Muscle layer of duodenum (tissue), 2 donors: ENCODE data around the gene SSH2.
"Not testable (repeated sequence)": the region's sequence is repeated elsewhere in the genome, so short reads cannot be mapped to it uniquely, and the experiment has no call there.

Experiments
- H3K27ac ChIP-seq: one replicate; pipeline ENCODE4 v1.7.0; 2013; ENCODE audit warnings: mild to moderate bottlenecking, low read length
- H3K27me3 ChIP-seq: one replicate; pipeline ENCODE4 v1.7.0; 2013; ENCODE audit warnings: low read depth, mild to moderate bottlenecking, control low read depth, low read length
- H3K36me3 ChIP-seq, 2 donors: one replicate each; pipeline ENCODE4 v1.7.0; 2013; ENCODE audit warnings: low read length in 2 of 2, control low read depth in 1 of 2, mild to moderate bottlenecking in 1 of 2; ENCODE audit not compliant: insufficient read depth in 2 of 2, control insufficient read depth in 1 of 2
- H3K4me1 ChIP-seq, 2 donors: one replicate each; pipeline ENCODE4 v1.7.0; 2013; ENCODE audit warnings: low read length in 2 of 2, mild to moderate bottlenecking in 2 of 2, control low read depth in 1 of 2, moderate library complexity in 1 of 2; ENCODE audit not compliant: insufficient read depth in 2 of 2, control insufficient read depth in 1 of 2
- H3K4me3 ChIP-seq, 2 donors: one replicate each; pipeline ENCODE4 v1.7.0; 2013; ENCODE audit warnings: low read length in 2 of 2, low read depth in 1 of 2, mild to moderate bottlenecking in 1 of 2
- H3K9me3 ChIP-seq, 2 donors: one replicate each; pipeline ENCODE4 v1.7.0; 2013; ENCODE audit warnings: low read length in 2 of 2, control low read depth in 1 of 2, mild to moderate bottlenecking in 1 of 2; ENCODE audit not compliant: control insufficient read depth in 1 of 2
- donor health status: healthy.

SSH2 gene

DNA sequence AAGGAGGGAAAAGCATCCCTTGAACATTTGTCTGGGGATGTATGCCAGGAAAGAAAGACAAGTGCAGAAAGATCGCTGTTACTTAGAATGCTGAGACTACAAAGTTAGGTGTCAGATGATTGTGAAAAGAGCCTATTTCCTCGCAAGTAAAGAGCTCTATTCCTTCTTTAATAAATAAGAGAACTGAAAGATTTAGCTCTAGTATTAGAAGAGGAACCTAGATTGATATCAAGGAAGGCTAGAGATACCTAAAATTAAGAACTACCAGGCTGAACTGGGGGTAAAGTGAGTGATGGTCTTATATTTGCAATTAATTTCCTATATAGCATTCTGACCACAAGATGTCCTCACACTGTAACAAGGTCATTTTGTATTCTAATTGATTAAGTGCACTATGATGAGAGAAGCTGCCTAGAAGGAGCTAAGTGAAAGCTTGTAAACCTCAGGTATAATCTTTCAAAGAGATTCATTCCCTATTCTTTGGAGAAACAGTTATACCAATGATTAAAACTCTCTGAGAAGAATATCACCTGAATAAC is 62.3 kb downstream of the SSH2 start:
- no peaks in the 10 kb centered on the region for H3K27me3 ChIP-seq
- no peak overlapping the region for H3K27ac ChIP-seq
- peaks cover 0 to 9% of the 10 kb centered on the region in 2 donors for H3K4me1 ChIP-seq
- no peaks in the 10 kb centered on the region for H3K9me3 ChIP-seq
- H3K4me3 ChIP-seq, result no peak overlapping the region
- no peaks in the 10 kb centered on the region for H3K36me3 ChIP-seq

DNA sequence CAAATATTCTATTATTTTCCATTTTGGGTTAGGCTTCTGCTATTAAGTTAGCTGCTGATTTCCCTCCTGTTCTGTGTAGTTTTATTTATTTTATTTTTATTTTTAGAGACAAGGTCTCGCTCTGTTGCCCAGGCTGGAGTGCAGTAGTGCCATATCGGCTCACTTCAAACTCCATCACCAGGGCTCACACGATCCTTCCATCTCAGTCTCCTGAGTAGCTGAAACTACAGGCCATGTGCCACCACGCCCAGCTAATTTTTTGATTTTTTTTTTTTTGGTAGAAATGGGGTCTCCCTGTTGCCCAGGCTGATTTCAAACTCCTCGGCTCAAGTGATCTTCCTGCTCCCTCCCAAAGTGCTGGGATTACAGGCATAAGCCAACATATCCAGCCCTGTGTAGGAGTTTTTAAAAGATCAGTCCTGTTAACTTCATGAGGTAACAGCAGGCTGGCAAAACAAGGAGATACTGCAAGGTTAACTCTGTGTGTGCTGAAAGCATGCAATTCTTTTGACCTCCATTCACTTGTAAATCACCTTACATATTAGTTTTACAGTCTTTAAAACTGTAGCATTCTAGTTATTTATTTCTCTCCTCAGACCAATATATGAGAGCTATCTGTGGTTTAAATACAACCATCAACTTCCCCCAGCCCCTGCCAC is 63.2 kb downstream of the SSH2 start:
- H3K4me3 ChIP-seq, result no peak overlapping the region
- H3K27ac ChIP-seq, result no peak overlapping the region
- H3K36me3 ChIP-seq, result no peaks in the 10 kb centered on the region
- no peaks in the 10 kb centered on the region for H3K9me3 ChIP-seq
- peaks cover 5 to 9% of the 10 kb centered on the region in 2 donors for H3K4me1 ChIP-seq
- no peaks in the 10 kb centered on the region for H3K27me3 ChIP-seq

DNA sequence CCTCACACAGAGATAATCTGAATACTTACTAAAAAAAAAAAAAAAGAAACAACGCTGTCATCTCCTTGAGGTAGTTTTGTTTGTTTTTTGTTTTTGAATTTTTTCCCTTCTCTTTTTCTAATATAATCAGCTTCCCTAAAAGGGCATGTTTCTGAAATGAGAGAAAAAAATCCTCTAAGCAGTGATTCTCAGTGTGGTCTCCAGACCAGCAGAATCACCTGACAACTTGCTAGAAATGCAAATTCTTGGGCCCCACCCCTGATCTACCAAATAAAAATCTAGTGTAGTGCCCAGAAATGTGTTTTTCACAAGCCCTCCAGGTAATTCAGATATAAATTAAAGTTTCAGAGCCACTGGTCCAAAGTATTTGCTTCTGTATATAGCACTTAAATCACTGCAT is 65.4 kb downstream of the SSH2 start:
- Histone ChIP-seq H3K27ac (no peak overlapping the region), H3K36me3 (no peaks in the 10 kb centered on the region), H3K27me3 (no peaks in the 10 kb centered on the region), H3K4me3 (no peak overlapping the region), H3K9me3 (no peaks in the 10 kb centered on the region), H3K4me1 (peaks cover 0 to 5% of the 10 kb centered on the region in 2 donors)

DNA sequence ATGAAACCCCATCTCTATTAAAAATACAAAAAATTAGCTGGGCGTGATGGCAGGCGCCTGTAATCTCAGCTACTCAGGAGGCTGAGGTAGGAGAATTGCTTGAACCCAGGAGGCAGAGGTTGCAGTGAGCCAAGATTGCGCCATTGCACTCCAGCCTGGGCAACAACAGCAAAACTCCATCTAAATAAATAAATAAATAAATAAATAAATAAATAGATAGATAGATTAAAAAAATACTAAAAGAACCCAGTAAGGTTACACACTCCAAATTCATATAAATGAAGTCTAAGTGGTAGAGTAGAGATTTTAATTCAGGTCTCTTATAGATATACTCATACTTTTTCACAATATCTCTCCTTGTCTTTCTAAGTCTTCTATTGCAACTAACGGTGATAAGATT is 65.9 kb downstream of the SSH2 start:
- not testable (repeated sequence) for H3K4me3 ChIP-seq, H3K4me1 ChIP-seq, H3K36me3 ChIP-seq, H3K27ac ChIP-seq, H3K27me3 ChIP-seq, H3K9me3 ChIP-seq

DNA sequence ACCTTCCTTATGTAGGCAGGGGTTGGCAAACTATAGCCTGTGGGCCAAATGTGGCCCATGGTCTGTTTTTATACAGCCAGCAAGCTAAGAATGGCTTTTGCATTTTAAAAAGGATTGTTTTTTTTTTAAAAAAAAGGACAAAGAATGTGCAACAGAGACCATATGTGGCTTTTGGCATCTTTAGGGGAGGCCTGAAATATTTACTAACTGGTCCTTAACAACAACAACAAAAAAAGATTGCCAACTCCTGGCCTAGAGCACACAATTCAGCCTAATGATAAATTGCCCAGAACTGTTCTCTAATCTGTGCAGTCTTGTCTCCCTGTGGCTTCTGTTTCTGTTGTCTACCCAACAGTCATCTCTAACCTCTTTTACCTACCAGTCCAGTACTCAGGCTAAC is 67.1 kb downstream of the SSH2 start:
- Histone ChIP-seq H3K9me3 (no peaks in the 10 kb centered on the region), H3K4me1 (peaks cover 0 to 5% of the 10 kb centered on the region in 2 donors), H3K27ac (no peak overlapping the region), H3K36me3 (no peaks in the 10 kb centered on the region), H3K4me3 (no peak overlapping the region), H3K27me3 (no peaks in the 10 kb centered on the region)

DNA sequence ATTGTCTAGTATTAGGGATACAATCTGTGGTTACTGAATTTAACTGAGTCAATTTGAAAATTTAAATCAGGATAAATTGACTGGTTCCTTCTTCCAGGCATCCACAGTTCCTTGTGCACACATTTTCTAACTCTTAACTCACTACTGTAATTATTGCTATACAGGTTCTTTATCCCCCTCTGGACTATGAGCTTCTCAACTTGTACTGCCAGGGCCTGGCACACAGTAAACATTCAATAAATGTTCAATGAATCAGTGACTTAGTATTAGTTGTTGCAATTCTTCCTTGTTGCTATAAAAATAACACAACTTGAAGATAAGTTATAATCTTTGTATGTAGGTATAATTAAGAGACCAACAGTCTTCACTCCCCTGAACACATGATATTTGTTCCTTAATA is 67.9 kb downstream of the SSH2 start:
- H3K27me3 ChIP-seq, result no peaks in the 10 kb centered on the region
- H3K27ac ChIP-seq, result no peak overlapping the region
- no peaks in the 10 kb centered on the region for H3K9me3 ChIP-seq
- no peak overlapping the region for H3K4me3 ChIP-seq
- H3K4me1 ChIP-seq, result peaks cover 0 to 5% of the 10 kb centered on the region in 2 donors
- H3K36me3 ChIP-seq, result no peaks in the 10 kb centered on the region

DNA sequence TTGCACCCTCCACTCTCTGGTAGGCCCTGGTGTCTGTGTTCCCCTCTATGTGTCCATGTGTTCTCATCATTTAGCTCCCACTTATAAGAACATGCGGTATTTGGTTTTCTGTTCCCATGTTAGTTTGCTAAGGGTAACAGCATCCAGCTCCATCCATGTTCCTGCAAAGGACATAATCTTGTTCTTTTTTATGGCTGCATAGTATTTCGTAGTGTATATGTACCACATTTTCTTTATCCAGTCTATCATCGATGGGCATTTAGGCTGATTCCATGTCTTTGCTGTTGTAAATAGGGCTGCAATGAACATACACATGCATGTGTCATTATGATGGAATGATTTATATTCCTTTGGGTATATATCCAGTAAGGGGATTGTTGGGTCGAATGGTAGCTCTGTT is 70.6 kb downstream of the SSH2 start:
- not testable (repeated sequence) for H3K4me3 ChIP-seq, H3K9me3 ChIP-seq, H3K27me3 ChIP-seq, H3K27ac ChIP-seq, H3K36me3 ChIP-seq, H3K4me1 ChIP-seq

DNA sequence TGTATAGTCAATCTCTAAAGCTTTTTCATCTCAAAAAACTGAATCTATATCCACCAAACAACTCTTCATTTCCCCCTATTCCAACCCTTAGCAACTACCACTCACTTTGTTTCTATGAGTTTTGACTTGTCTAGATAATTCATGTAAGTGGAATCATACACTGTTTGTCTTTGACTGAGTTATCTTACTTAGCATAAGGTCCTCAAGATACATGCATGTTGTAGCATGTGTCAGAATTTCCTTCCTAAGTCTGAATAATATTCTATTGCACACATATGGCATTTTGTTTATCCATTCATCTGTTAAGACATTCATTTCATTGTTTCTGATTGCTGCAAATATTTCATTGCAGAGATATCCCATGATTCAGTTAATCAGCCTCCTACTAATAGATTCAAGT is 72.2 kb downstream of the SSH2 start:
- Histone ChIP-seq H3K27ac (no peak overlapping the region), H3K36me3 (no peaks in the 10 kb centered on the region), H3K27me3 (no peaks in the 10 kb centered on the region), H3K4me1 (peaks cover 0 to 5% of the 10 kb centered on the region in 2 donors), H3K9me3 (no peaks in the 10 kb centered on the region), H3K4me3 (no peak overlapping the region)

DNA sequence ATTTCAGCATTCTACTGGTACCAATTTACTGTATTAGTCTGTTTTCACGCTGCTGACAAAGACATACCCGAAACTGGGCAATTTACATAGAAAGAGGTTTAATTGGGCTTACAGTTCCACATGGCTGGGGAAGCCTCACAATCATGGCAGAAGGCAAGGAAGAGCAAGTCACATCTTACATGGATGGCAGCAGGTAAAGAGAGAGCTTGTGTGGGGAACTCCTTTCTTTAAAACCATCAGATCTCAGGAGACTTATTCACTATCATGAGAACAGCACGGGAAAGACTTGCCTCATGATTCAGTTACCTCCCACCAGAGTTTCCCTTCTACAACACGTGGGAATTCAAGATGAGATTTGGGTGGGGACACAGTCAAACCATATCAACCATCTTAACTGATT is 72.9 kb downstream of the SSH2 start:
- not testable (repeated sequence) for H3K27ac ChIP-seq, H3K36me3 ChIP-seq, H3K4me3 ChIP-seq, H3K27me3 ChIP-seq, H3K9me3 ChIP-seq, H3K4me1 ChIP-seq

DNA sequence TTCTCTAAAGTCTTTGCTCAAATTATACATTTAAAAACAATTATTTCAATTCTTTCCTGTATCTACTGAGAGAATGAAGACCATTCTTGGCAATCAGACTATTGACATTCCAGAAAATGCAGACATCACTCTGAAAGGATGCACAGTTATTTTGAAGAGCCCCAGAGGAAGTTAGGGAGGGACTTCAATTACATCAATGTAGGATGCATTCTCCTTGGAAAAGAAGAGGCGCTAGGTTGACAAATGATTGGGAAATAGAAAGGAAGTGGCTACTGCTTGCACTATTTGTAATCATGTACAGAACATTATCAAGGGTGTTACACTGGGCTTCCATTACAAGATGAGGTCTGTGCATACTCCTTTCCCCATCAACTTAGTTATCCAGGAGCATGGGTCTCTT is 74.3 kb downstream of the SSH2 start:
- Histone ChIP-seq H3K9me3 (no peaks in the 10 kb centered on the region), H3K27ac (no peak overlapping the region), H3K4me1 (no peaks in the 10 kb centered on the region), H3K27me3 (no peaks in the 10 kb centered on the region), H3K36me3 (no peaks in the 10 kb centered on the region), H3K4me3 (no peak overlapping the region)

DNA sequence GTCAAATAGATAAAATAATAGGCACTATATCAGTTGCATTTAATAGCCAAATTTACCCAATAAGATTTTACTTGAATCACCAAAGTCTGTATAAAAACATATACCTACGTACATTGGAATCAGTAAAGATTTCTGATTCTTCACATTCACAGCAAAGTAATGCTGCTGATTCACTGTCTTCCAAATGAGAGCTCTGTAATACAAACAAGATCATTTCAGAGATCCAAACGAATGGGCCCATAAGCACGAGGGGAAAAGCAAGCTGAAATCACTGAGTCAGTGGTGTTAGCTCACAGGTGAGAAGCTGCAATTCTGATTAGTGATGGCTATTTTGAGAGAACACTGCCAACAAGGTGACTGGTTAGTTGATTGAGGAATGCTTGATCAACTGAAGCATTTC is 81.3 kb downstream of the SSH2 start:
- no peak overlapping the region for H3K27ac ChIP-seq
- H3K9me3 ChIP-seq, result no peaks in the 10 kb centered on the region
- H3K4me1 ChIP-seq, result peaks cover 0 to 4% of the 10 kb centered on the region in 2 donors
- peaks cover 0 to 4% of the 10 kb centered on the region in 2 donors for H3K36me3 ChIP-seq
- no peaks in the 10 kb centered on the region for H3K27me3 ChIP-seq
- no peak overlapping the region for H3K4me3 ChIP-seq
